Embryonic facial prominence (tissue), 1 donor: ENCODE data around the gene ADAM15.

ENCODE experiments used
- DNase-seq: peaks from one replicate; pipeline ENCODE4 v3.0.0-alpha.2; 2016; ENCODE audit errors: extremely low spot score

ADAM15 gene

DNA sequence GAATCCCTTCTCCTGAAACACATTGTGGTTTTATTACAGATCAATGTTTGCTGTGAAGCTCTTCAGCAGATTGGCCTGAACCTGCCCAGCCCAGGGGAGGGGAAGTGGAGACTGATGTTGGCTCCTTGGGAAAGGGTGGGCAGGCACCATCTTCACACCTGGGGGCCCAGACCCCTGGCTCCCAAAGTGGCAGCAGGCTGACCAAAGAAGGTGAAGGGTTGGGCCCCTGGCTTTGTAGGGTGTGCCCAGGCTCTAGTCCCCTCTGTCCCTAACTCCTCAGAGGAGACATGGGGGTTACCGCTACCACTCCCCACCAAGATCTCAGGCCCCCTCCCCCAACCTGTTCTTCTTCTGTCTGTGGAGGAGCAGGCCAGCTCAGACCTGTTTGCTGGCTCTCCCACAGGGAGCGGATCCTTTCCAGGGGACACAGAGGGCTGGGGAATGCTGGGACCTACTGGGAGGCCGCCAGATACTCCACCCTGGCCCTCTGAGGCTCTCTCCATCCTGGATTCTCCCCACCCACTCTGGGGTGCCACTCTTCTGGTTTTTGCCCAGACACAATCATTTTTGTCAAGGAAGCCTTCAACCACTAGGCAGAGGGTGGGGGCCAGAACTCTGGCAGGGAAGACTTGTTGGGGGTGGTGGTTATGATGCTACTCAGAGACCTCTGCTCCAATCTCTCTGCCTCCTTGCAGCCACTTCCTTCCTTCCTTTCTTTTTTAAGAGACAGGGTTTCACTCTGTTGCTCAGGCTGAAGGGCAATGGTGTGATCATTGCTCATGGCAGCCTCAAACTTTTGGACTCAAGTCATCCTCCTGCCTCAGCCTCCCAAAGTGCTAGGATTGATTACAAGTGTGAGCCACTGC, 22.5 kb downstream of the ADAM15 start:
- DNase-seq: no peak

DNA sequence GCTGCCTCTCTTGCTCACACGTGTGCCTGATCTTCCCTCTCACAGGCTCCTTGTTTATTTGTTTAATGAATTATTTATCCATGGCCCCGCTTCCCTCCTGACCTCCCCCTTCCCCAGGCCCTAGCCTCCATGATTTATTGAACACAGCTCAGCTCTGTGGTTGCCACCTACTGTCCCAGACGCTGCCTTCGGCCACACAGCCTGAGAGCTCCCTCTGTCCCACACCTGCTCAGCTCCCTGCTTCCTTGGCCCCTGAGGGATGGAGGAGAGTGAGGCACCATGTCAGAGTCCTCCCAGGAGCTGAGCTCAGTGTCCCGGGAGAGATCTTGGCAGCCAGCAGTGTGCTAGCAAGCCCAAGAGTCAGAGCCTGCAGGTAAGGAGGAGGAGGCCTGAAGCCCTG, 24.4 kb downstream of the ADAM15 start:
- no peak for DNase-seq

DNA sequence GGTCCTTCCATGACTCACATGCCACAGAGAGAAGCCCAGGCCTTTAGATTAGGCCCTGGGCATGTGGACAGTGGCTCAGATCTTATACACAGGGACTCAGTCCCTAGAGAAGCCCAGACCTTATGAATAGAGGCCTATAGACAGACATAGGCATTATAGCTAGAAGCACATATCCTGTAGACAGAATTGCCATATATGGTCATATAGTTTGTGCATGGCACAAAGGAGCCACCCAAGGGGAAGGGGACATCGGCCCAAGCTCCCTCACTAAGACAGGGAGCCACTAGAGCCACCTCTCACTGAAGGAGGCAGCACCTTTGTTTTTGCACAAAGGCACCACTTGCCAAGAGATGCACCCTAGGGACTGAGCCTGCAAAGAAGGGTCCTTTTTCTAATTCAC, 25.3 kb downstream of the ADAM15 start:
- no peak for DNase-seq

DNA sequence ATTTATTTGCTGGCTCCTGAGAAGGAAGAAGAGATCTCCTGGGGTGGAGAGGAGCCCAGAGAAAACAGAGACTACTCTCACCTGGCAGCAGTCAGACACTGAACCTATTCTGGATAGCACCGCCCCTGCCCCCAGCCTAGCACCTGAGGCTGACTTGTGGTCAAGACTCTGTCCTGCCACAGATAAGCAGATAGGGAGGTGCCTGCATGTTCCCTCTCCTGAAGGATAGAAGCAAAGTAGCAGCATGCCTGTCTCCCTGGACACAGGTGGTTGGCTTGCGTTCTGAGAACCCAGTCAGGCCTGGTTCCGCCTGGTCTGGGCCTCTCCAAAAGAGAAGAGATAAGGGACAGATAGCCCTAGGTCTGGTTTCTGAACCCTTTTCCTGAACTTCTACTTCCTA, 26.2 kb downstream of the ADAM15 start:
- no peak for DNase-seq

DNA sequence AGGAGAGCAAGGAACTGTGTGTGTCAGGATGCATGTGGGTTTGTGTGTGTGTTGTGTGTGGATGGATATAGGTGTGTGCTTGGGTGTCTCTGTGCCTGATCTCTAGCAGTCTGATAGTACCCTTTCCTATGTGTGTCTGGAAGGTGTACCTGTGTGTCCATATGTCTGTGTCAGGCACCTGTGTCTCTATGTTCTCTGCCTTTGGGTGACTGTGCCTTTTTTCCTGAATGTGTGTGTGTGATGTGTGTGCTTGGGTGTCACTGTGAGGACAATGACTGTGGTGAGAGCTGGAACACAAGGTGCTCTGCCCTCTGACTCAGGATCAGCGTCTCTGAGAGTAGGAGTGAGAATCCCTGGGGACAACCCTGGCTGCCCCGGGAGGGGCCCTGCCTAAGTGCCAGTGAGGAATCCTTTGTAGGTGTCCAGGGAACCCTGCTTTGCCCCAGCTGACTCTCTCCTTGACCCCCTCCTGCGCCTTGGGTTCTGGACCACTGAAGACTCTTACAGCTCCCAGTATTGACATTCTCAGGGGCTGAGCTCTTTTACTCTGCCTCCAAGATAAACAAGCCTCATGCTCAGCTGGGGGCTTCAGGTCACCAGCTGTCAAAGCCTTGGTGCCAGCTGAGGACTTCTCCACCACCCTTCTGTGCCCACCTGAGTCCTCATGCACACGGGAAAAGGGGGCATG, 26.8 kb downstream of the ADAM15 start:
- no peak for DNase-seq

DNA sequence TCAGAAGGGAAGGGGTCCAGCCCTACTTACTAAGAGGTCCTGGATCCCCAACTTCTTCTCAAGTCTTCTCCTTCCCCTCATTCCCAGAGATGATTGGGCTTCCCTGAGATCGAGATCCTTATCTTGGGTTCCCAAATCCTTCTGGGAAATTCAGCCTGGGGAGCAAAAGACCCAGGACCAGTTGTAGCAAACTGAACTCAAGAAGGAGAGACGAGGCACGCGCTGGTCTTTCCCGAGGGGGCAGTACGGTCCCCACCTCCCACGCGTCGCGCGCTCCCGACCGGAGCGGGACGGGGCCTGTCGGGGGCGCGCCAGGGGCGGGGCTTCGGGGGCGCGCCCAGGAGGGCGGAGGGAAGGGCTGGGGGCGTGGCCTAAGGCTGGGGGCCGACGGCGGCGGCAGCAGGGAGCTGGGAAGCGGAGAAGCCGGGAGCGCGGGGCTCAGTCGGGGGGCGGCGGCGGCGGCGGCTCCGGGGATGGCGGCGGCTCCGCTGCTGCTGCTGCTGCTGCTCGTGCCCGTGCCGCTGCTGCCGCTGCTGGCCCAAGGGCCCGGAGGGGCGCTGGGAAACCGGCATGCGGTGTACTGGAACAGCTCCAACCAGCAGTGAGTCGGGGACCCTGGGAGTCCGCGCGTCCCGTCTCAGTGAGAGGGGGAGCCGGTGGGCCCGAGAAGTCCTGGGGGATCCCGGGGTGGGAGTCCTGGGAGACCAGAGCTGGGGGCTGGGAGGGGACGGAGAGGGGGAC, 27.5 kb downstream of the ADAM15 start, which contains the start of gene EFNA3:
Gene EFNA3, plus strand, starts transcription at position 369 of the 741 bp plus-strand sequence. Its CDS starts 105 bp downstream, at position 474.
- DNase-seq: no peak

DNA sequence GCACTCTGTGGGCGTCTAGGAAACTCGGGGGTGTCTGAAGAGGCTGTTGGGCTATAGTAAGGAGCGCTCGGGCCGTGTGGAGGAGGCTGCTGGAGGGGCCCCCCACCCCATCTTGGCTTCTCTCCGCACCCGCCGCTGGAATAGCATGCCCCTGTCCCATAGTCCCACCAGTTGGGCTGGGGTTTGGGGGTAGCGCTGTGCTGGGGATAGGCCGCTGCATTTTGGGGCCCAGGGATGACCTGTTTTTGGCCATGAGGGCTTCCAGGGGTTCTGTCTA, 28.0 kb downstream of the ADAM15 start:
- no peak for DNase-seq

DNA sequence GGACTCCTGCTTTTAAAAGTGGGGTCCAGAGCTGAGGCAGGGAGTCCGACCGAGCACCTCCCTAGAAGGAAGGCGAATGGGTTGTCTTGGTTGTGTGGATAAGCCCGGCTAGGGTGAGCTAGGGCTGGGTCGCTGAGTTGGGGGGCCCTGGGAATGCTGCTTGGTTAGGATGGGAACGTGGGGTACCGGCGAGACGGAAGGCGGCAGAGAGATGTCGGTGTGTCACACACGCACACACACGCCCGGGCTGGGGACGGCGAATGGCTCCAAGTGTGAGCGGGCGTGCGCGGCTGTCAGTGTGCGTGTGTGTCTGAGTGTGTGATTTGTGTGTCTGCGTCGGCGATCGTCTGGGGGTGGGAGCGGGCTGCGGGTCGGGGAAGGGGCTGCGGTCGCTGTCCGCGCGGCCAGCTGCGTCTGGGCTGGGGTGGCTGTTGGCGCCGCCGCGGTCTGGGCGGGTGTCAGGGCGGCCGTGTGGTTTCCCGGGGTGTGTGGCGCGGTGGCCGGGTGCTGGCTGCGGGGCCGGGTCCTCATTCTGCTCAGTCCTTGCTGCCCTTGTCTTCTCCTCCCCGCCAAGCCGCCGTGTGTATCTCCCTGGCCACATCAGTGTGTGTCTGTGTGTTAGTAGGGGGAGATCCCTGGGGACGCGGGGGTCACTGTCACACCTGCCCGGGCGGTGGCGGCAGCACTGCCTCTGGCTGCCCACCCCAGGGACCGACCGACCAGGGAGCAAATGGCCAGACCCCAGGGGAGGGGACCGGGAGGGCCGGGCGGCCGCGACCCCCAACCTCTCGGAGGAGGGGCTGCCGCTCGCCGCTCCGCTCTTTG, 28.6 kb downstream of the ADAM15 start:
- no peak for DNase-seq

DNA sequence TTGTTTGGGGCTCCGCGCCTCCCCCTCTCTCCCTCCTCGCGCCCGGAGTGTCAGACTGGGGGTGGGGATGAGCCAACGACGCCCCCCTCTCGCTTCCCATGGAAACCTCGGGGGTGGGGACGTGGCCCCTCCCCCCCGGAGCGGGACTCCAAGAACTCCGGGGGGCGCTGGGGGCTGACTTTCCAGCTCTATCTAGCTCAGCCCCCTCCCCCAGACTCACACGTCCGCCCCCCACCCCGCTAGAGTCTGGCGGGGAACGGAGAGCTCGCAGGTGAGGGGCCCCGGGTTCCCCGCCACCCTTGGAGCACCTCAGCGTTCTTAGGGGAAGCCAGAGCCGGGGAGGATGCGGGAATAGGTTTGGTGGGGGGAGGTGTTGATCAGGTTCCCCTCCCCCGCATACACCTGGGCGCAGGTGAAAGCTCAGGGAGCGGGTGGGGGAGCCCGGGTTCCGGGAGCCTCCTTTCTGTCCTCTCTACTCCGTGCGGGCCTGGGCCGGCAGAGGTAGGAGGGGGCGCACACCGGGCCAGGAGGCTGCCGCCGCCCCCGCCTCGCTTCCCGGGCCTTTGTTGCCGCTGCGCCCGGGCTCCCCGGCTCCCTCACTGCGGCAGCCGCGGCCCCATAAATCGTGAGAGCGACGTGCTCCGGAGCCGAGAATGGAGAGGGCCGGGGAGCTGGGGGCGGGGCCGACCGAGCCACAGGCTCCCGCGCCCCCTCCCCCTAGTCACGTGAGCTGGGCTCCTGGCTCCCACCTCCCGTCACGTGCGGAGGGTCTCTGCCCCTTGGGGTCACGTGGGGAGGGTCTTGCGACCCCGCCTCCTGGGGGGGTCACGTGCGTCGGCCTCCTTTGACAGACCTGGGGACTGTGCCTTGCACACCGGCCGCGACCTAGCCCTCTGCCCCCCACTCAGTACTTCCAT, 29.5 kb downstream of the ADAM15 start:
- peak; percentile 75 for DNase-seq

DNA sequence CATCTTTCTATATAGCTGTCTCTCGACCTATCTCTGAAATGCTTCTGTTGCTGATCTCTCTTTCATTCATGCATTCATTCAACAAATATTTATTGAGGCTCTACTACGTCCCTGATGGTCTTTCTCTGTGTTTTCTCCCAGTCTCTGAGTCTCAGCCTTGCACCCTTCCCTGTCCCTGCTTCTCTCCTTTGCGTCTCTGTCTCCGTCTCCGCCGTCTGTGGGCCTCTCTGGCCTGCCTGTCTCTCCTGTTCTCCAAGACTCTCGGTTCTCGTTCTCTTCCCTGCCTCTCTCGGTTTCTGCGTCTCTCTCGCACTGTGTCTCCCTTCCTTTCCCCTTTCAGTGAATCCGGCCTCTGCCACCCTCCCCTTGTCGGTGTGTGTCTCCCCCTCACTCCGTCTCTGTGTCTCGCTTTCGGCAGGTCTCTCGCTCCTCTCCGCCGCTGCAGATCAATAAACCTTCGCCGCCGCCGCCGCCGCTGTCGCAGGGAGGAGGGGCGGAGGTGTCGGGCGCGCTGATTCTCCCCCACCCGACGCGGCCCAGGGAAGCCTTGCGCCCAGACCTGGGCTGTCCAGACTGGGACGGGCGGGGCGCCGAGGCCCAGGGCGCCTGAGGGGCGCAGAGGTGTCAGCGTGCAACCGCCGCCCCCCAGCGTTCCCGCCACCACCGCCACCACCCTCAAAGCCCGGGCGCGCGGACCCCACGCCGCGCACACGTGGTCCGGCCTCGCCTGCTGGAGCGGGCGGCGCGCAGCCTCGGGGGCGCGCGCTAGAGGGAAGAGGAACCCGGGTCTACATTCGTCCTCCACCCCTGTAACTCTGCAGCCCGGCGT, 30.6 kb downstream of the ADAM15 start:
- no peak for DNase-seq

DNA sequence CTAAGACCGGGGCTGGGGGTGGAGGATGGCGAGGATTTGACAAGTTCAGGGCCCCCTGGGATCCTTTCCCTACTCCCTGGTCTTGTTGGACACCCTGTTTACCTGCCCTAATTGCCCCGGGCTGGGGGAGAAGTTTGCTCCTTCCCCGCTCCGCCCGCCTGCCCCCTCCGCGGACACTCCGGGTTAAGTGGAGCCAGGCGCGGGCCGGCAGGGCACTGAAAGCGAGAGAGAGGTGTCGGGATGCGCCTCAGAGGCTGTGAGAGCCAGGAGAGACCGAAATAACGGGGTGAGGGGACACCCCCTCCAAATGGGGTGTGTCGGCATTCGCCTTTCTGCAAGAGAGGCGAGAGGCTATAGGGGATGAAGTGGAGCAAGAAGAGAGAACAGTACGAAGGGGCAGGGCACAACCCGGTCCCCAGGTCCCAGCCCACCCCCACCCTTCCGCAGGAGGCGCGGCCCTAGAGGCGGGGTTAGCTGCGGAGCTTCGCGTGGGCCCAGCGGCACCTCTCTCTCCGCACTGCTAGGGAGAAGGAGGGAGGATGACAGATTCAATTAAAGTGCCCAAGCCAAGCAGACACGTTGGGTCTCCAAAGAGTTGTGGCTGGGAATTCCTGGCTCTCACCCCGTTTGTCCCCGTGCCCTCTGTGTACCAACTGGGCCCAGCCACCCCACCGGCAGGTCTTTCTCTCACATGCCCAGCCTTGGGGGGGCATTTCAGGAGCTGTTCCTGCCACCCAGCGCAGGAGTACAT, 31.4 kb downstream of the ADAM15 start:
- DNase-seq: no peak

DNA sequence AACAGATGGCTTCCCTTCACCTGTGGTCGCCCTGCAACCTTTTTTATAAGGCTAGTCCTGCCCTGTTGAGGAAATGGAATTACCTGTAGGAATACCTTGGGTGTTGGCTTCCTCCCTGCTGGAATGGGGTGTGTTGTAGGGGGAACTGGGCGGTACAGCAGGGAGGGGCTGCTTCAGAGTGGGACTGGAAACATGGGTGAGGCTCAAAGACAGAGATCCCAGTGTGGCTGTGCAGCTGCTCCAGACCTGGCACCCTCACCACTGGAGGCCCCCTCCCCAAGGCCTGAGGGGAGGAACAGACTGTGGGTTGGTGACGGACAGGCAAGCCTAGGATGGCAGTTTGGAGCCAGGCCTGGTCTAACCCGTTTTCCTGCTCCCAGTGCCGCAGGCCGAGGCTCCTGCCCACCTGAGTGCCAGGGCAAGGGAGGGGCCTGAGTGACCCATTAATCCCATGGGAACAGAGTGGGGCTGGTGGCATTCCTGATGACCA, 32.0 kb downstream of the ADAM15 start:
- DNase-seq: no peak

DNA sequence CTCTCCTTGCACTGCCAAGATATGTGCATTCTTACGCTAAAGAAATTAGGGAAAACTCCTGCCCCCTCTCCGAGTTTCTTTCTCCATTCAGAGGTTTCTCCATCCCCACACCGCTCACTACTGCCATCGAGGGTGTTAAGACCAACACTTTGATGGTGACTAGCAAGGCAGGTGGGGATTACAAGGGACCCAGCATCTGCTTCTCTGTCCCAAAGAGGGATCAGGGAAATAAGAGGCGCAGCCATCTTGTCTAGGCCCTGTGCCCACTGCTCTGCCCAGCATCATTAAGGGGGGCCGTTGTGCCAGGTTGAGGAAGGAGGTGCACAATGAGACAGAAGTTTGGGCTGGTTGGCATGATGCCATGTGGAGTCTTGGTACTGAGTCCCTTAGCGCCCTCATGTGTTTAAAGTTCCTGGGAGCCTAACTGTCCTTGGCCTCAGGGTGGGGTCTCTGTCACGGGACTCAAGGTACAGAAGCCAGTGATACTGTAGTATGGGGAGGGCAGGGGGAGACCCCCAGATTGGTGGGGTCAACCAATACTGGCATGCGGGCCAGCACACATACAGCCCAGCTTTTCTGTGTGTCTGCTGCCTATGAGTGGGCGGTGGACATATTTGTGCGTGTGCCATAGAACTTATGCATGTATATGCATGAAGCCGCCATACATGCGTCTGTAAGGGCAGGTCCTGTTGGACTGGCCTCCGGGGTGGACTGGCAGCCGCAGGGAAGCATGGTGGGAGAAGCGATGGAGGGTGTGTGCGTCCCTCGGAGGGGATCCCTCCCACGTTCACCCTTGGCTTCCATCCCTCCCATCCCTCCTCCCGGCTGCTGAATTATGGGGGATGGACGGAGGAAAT, 33.0 kb downstream of the ADAM15 start:
- DNase-seq: no peak

DNA sequence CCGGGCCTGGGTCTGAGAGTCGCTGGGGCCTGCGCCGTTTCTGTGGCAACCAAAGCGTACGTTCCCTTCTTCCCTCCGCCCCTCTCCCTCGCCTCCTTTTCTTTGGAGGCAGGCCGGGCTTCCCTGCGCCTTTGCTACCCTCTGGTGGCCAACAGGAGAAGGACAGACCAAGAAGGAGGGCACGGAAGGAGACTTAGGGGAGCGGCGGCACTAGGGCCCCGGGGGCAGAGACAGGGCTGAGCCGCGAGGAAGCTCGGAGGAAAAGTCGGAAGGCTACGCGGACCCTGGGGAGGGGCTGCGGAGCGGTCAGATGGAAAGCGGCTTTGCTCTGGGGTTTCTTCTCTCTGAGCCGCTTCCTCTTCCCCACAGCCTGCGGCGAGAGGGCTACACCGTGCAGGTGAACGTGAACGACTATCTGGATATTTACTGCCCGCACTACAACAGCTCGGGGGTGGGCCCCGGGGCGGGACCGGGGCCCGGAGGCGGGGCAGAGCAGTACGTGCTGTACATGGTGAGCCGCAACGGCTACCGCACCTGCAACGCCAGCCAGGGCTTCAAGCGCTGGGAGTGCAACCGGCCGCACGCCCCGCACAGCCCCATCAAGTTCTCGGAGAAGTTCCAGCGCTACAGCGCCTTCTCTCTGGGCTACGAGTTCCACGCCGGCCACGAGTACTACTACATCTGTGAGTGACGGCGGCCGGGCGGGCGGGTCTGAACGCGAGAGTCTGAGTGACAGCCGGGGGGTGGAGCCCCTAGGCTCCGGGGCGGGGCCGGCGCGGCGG, 33.8 kb downstream of the ADAM15 start:
- peak; percentile 98 for DNase-seq

DNA sequence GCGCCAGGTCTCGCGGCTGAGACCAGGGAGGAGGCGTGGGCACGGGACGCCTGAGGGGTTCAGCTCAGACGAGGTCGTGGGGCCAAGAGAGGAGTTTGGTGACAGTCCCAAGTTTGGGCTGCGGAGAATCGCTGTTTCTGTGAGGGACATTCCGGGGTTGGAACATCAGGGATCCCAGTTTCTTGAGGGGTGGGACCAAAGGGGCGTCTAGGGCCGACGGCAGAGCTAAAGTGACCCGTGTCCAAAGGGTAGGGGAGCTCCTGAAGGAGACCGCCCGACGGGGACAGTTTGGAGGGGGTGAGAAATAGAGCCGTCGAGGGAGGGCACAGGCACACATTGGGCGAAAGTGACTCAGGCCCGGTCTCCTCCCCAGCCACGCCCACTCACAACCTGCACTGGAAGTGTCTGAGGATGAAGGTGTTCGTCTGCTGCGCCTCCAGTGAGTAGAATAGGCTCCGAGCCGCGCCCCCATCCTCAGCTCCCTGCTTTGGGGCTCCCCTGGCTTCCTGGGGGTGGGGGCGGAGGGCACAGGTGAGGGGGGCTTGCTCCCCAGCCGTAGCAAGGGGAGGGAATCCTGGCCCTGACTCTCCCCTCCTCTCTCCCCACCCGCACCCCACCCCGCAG, 34.5 kb downstream of the ADAM15 start:
- DNase-seq: no peak

DNA sequence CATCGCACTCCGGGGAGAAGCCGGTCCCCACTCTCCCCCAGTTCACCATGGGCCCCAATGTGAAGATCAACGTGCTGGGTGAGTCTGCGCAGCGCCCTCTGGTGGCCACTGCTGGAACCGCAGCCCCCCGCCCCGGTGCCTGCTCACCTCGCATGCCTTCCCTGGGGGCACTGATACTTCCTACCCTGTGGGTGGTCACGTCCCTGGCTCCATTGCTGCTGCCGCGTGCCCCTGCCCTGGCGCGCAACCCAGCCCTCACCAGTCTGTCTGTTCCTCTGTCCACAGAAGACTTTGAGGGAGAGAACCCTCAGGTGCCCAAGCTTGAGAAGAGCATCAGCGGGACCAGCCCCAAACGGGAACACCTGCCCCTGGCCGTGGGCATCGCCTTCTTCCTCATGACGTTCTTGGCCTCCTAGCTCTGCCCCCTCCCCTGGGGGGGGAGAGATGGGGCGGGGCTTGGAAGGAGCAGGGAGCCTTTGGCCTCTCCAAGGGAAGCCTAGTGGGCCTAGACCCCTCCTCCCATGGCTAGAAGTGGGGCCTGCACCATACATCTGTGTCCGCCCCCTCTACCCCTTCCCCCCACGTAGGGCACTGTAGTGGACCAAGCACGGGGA, 35.1 kb downstream of the ADAM15 start:
- no peak for DNase-seq
